Measurements from ENCODE around the gene TSHZ1. TPM values are rescaled to one million over a fixed set of nuclear protein-coding genes. Genes with fewer than 3 reads are reported as not detected.

Gene TSHZ1
- total RNA-seq, 1 donor from 2014 or later = 17.0 TPM

GRCh38 chr18:75209129-75209950 is 1.3 kb upstream of the TSHZ1 start, which contains the start of gene PTGR3:
Gene PTGR3 (minus strand): TSS chr18:75209139. CDS start chr18:75209058, 81 bp downstream.
- Histone ChIP-seq H3K4me1 (peaks cover 58% of the 10 kb centered on the region), H3K27ac (peak within 1 kb of the TSS; percentile 99), H3K9me3 (no peaks in the 10 kb centered on the region), H3K4me3 (peak within 1 kb of the TSS; percentile 96), H3K27me3 (ENCODE audit: low read depth) (no peaks in the 10 kb centered on the region), H3K36me3 (no peaks in the 10 kb centered on the region)
- intact Hi-C loops (cut with DNase I) = no loop called here
- TF ChIP-seq, protein P1, sequence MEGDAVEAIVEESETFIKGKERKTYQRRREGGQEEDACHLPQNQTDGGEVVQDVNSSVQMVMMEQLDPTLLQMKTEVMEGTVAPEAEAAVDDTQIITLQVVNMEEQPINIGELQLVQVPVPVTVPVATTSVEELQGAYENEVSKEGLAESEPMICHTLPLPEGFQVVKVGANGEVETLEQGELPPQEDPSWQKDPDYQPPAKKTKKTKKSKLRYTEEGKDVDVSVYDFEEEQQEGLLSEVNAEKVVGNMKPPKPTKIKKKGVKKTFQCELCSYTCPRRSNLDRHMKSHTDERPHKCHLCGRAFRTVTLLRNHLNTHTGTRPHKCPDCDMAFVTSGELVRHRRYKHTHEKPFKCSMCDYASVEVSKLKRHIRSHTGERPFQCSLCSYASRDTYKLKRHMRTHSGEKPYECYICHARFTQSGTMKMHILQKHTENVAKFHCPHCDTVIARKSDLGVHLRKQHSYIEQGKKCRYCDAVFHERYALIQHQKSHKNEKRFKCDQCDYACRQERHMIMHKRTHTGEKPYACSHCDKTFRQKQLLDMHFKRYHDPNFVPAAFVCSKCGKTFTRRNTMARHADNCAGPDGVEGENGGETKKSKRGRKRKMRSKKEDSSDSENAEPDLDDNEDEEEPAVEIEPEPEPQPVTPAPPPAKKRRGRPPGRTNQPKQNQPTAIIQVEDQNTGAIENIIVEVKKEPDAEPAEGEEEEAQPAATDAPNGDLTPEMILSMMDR (IDR thresholded peaks at IDR 0.05) = no peak
- peak; percentile 75 to 84 for ATAC-seq
- peak; percentile 89 for DNase-seq

- Histone ChIP-seq H3K4me3 (peak overlapping the region; percentile 96), H3K27ac (peak overlapping the region; percentile 99), H3K36me3 (no peaks in the 10 kb centered on the region), H3K27me3 (ENCODE audit: low read depth) (no peaks in the 10 kb centered on the region), H3K4me1 (peaks cover 53% of the 10 kb centered on the region), H3K9me3 (no peaks in the 10 kb centered on the region)
- ATAC-seq (no peak), DNase-seq (no peak)
- TF ChIP-seq, protein P1 (IDR thresholded peaks at IDR 0.05) = no peak
- intact Hi-C loops (cut with DNase I) = no loop called here
These were observed 692 bp upstream of the TSHZ1 start for GRCh38 chr18:75209951-75210258.

DNA sequence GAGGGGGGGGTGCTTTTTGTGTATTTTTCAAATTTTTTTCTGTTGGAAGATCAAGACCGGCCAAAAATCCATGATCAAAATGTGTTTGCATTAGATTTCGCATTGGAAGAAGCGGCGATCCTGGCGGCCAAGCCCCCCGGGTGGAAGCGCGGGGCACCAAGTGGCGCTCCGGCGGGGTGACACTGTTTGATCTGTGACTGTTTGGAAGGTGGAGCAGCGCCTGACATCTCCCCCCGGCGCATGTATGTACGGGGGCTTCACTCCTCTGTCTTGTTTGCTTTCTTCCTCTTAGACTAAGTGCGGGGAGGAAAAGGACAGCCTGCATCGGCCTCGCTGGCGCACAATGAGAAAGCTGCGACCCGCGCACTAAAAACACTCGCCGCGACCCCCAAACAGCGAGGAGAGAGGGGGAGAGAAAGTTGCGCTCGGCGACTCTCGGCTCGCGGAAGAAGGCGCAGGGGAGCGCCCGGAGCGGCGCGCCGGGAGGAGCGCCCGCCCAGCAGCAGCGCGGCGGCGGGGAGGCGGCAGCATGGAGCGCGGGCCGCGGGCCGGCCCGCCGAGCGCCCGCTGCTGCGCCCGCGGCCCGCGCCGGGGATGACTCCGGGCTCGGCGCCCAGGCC is 515 bp downstream of the TSHZ1 start:
- Histone ChIP-seq H3K27me3 (ENCODE audit: low read depth) (no peaks in the 10 kb centered on the region), H3K4me3 (peak overlapping the region; percentile 96), H3K36me3 (no peaks in the 10 kb centered on the region), H3K27ac (peak overlapping the region; percentile 99), H3K4me1 (peaks cover 53% of the 10 kb centered on the region), H3K9me3 (no peaks in the 10 kb centered on the region)
- intact Hi-C loops (cut with DNase I) = no loop called here
- ATAC-seq (no peak), DNase-seq (peak; percentile 51)
- TF ChIP-seq, protein P1 (IDR thresholded peaks at IDR 0.05) = no peak

GRCh38 chr18:75211626-75211952 is 992 bp downstream of the TSHZ1 start:
- H3K36me3 ChIP-seq = no peaks in the 10 kb centered on the region
- H3K4me3 ChIP-seq = peak overlapping the region; percentile 74
- intact Hi-C loops (cut with DNase I) = no loop called here
- H3K27me3 ChIP-seq (ENCODE audit: low read depth) = no peaks in the 10 kb centered on the region
- no peak for ATAC-seq
- TF ChIP-seq, protein P1 (IDR thresholded peaks at IDR 0.05) = no peak
- DNase-seq = no peak
- H3K27ac ChIP-seq = peak overlapping the region; percentile 77
- no peaks in the 10 kb centered on the region for H3K9me3 ChIP-seq
- peaks cover 53% of the 10 kb centered on the region for H3K4me1 ChIP-seq

DNA sequence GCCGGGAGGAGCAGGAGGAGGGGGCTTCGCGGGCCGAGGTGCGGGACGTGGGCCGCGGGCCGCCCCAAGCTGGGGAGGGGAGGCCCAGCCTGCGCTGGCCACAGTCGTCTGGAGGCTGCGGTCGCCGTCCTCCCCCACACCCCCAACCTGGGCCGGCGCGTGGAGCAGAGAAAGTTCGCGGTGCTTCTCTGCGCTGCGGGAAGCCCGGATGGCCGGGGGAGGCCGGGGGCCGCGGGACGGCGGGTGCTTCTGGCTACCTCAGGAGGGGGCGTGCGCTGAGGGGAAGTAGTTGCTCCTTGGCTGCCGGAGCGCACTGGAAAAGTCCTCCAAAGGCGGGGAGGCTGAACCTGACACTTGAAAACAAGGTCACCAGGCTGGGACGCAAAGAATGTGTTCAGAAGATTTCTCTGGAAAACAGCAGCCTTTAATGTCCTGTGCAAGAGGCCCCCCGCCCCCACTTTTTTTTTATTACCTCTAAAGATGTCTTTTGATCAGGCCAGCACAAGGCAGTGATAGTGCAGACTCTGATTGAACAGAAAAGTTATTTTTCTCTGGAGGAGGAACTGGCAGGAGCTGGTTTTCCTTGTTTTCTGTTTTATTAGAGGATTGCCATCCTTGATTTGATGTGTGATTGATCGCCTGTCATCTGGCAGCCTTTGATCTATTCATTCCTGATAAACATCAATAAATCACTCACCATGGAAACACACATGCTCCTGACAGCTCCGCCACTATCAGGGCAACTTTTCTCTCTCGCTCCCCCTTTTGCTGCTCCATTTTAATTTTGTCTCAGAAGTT is 1.6 kb downstream of the TSHZ1 start:
- no peak for ATAC-seq
- no peaks in the 10 kb centered on the region for H3K27me3 ChIP-seq (ENCODE audit: low read depth)
- TF ChIP-seq, protein P1 (IDR thresholded peaks at IDR 0.05) = no peak
- peak overlapping the region; percentile 77 for H3K27ac ChIP-seq
- H3K9me3 ChIP-seq = no peaks in the 10 kb centered on the region
- H3K4me3 ChIP-seq = peak overlapping the region; percentile 74
- intact Hi-C loops (cut with DNase I) = no loop called here
- peak; percentile 63 for DNase-seq
- H3K4me1 ChIP-seq = peaks cover 51% of the 10 kb centered on the region
- no peaks in the 10 kb centered on the region for H3K36me3 ChIP-seq
